ENCODE data around the gene RAMP3. TPM values are rescaled to one million over a fixed set of nuclear protein-coding genes. Genes with fewer than 3 reads are reported as not detected.
"Not testable (repeated sequence)": the region's sequence is repeated elsewhere in the genome, so short reads cannot be mapped to it uniquely, and the experiment has no call there.

RAMP3 gene
- total RNA-seq, 1 donor from 2014 or later = not detected

GRCh38 chr7:45162943-45163691 is 5.5 kb downstream of the RAMP3 start:
- peaks cover 4% of the 10 kb centered on the region for H3K9me3 ChIP-seq (ENCODE audit: insufficient read depth, low read depth, low read length)
- peaks cover 17% of the 10 kb centered on the region for H3K27me3 ChIP-seq (ENCODE audit: insufficient read depth, low read length)
- no peak overlapping the region for H3K27ac ChIP-seq (ENCODE audit: low read depth, low read length)
- Mint-ChIP-seq H3K36me3 (ENCODE audit: low read depth, unreplicated experiment) (no peaks in the 10 kb centered on the region), H3K9me3 (ENCODE audit: unreplicated experiment) (peaks cover 7% of the 10 kb centered on the region), H3K27me3 (ENCODE audit: low read depth, unreplicated experiment) (peaks cover 42% of the 10 kb centered on the region), H3K4me3 (ENCODE audit: unreplicated experiment) (no peak overlapping the region), H3K4me1 (ENCODE audit: low read depth, unreplicated experiment) (no peaks in the 10 kb centered on the region), H3K27ac (ENCODE audit: unreplicated experiment) (no peak overlapping the region)
- H3K79me2 ChIP-seq (ENCODE audit: insufficient read depth, low read length) = no peaks in the 10 kb centered on the region
- no peak overlapping the region for H3K4me3 ChIP-seq (ENCODE audit: insufficient read depth, low read depth, low read length)
- DNase-seq (ENCODE audit: low read depth) = no peak
- H4K20me1 ChIP-seq (ENCODE audit: insufficient read depth, low read length) = no peaks in the 10 kb centered on the region
- no peaks in the 10 kb centered on the region for H3K4me1 ChIP-seq (ENCODE audit: insufficient read depth, low read length)
- TF ChIP-seq, protein P1, sequence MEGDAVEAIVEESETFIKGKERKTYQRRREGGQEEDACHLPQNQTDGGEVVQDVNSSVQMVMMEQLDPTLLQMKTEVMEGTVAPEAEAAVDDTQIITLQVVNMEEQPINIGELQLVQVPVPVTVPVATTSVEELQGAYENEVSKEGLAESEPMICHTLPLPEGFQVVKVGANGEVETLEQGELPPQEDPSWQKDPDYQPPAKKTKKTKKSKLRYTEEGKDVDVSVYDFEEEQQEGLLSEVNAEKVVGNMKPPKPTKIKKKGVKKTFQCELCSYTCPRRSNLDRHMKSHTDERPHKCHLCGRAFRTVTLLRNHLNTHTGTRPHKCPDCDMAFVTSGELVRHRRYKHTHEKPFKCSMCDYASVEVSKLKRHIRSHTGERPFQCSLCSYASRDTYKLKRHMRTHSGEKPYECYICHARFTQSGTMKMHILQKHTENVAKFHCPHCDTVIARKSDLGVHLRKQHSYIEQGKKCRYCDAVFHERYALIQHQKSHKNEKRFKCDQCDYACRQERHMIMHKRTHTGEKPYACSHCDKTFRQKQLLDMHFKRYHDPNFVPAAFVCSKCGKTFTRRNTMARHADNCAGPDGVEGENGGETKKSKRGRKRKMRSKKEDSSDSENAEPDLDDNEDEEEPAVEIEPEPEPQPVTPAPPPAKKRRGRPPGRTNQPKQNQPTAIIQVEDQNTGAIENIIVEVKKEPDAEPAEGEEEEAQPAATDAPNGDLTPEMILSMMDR (IDR thresholded peaks at IDR 0.05; ENCODE audit: insufficient read depth, low read depth, low read length) = no peak
- TF ChIP-seq EZH2 (IDR thresholded peaks at IDR 0.05; ENCODE audit: insufficient read depth, low read length) = no peak
- no peak overlapping the region for H3K4me2 ChIP-seq (ENCODE audit: low read length)
- H2AFZ ChIP-seq (ENCODE audit: low read depth, low read length) = no peak overlapping the region
- no peak overlapping the region for H3K9ac ChIP-seq (ENCODE audit: low read length)
- no peak for FAIRE-seq
- no peaks in the 10 kb centered on the region for H3K36me3 ChIP-seq (ENCODE audit: insufficient read depth, low read length)

- Histone ChIP-seq H3K36me3 (ENCODE audit: insufficient read depth, low read length) (no peaks in the 10 kb centered on the region), H3K4me2 (ENCODE audit: low read length) (no peak overlapping the region), H2AFZ (ENCODE audit: low read depth, low read length) (no peak overlapping the region), H3K27me3 (ENCODE audit: insufficient read depth, low read length) (peaks cover 12% of the 10 kb centered on the region), H4K20me1 (ENCODE audit: insufficient read depth, low read length) (no peaks in the 10 kb centered on the region), H3K9ac (ENCODE audit: low read length) (no peak overlapping the region), H3K4me3 (ENCODE audit: insufficient read depth, low read depth, low read length) (no peak overlapping the region), H3K27ac (ENCODE audit: low read depth, low read length) (no peak overlapping the region), H3K4me1 (ENCODE audit: insufficient read depth, low read length) (no peaks in the 10 kb centered on the region), H3K79me2 (ENCODE audit: insufficient read depth, low read length) (no peaks in the 10 kb centered on the region), H3K9me3 (ENCODE audit: insufficient read depth, low read depth, low read length) (peaks cover 4% of the 10 kb centered on the region)
- DNase-seq (ENCODE audit: low read depth) (no peak), FAIRE-seq (no peak)
- Mint-ChIP-seq H3K36me3 (ENCODE audit: low read depth, unreplicated experiment) (no peaks in the 10 kb centered on the region), H3K27me3 (ENCODE audit: low read depth, unreplicated experiment) (peaks cover 36% of the 10 kb centered on the region), H3K4me3 (ENCODE audit: unreplicated experiment) (no peak overlapping the region), H3K27ac (ENCODE audit: unreplicated experiment) (no peak overlapping the region), H3K4me1 (ENCODE audit: low read depth, unreplicated experiment) (no peaks in the 10 kb centered on the region), H3K9me3 (ENCODE audit: unreplicated experiment) (peaks cover 5% of the 10 kb centered on the region)
- no peak for TF ChIP-seq EZH2 (IDR thresholded peaks at IDR 0.05; ENCODE audit: insufficient read depth, low read length)
- TF ChIP-seq, protein P1 (IDR thresholded peaks at IDR 0.05; ENCODE audit: insufficient read depth, low read depth, low read length) = no peak
These were observed 6.1 kb downstream of the RAMP3 start for GRCh38 chr7:45163692-45164052.

DNA sequence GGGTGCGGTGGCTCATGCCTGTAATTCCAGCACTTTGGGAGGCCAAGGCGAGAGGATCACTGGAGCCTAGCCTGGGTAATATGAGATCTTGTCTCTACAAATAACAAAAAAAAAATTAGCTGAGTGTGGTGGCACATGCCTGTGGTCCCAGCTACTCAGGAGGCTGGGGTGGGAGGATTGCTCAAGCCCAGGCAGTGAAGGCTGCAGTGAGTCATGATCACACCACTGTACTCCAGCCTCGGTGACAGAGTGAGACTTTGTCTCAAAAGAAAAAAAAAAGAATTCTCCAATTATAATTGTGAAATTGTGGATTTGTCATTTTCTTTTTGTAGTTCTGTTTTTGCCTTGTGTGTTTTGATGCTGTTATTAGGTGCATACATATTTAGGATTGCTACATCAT is 6.7 kb downstream of the RAMP3 start:
- H3K9ac ChIP-seq (ENCODE audit: low read length); H3K9me3 ChIP-seq (ENCODE audit: insufficient read depth, low read depth, low read length); H3K36me3 Mint-ChIP-seq (ENCODE audit: low read depth, unreplicated experiment); H3K4me1 ChIP-seq (ENCODE audit: insufficient read depth, low read length); H3K4me3 ChIP-seq (ENCODE audit: insufficient read depth, low read depth, low read length); FAIRE-seq; H3K27ac Mint-ChIP-seq (ENCODE audit: unreplicated experiment); H3K27ac ChIP-seq (ENCODE audit: low read depth, low read length); H3K79me2 ChIP-seq (ENCODE audit: insufficient read depth, low read length); H3K4me2 ChIP-seq (ENCODE audit: low read length); H3K27me3 ChIP-seq (ENCODE audit: insufficient read depth, low read length); H3K4me1 Mint-ChIP-seq (ENCODE audit: low read depth, unreplicated experiment); DNase-seq (ENCODE audit: low read depth); H3K4me3 Mint-ChIP-seq (ENCODE audit: unreplicated experiment); H2AFZ ChIP-seq (ENCODE audit: low read depth, low read length); H3K36me3 ChIP-seq (ENCODE audit: insufficient read depth, low read length); H3K9me3 Mint-ChIP-seq (ENCODE audit: unreplicated experiment); H4K20me1 ChIP-seq (ENCODE audit: insufficient read depth, low read length): not testable (repeated sequence)
- H3K27me3 Mint-ChIP-seq (ENCODE audit: low read depth, unreplicated experiment) = peaks cover 32% of the 10 kb centered on the region

Data from astrocyte (in vitro differentiated cells and primary cell).